WTC11 (cell line): ENCODE results near the gene PRB3. TPM values are rescaled to one million over a fixed set of nuclear protein-coding genes. Genes with fewer than 3 reads are reported as not detected.

Experiments used
- ATAC-seq: fragments of 200-7000 bp; cut with Tn5 transposase; 2 replicates; pipeline ENCODE4 v1.10.0; 2021; ENCODE audit warnings: mild to moderate bottlenecking, moderate library complexity
- CTCF ChIA-PET: fragments of 300-600 bp; sonication (Branson Sonifier 250); formaldehyde crosslinking; loops from one replicate; lab custom pipeline; 2021; ENCODE audit warnings: antibody characterized with exemption; lab: Charles Lee
- POLR2A ChIA-PET: fragments of 350-600 bp; sonication (Branson Sonifier 250); formaldehyde crosslinking; loops from one replicate; lab custom pipeline; 2021; ENCODE audit warnings: antibody characterized with exemption; lab: Charles Lee
- DNase-seq: peaks from one replicate; pipeline ENCODE4 v3.0.0; 2021; ENCODE audit warnings: low spot score
- H3K27ac Mint-ChIP-seq: 2 replicates; pipeline ENCODE4 v1.8.0; 2021; ENCODE audit warnings: mixed read lengths
- H3K27me3 Mint-ChIP-seq: 2 replicates; pipeline ENCODE4 v1.8.0; 2021; ENCODE audit warnings: low read depth, mild to moderate bottlenecking, moderate library complexity, mixed read lengths
- H3K36me3 Mint-ChIP-seq: 2 replicates; pipeline ENCODE4 v1.8.0; 2021; ENCODE audit warnings: mixed read lengths
- H3K4me1 Mint-ChIP-seq: 2 replicates; pipeline ENCODE4 v1.8.0; 2022; ENCODE audit warnings: mixed read lengths
- H3K4me3 Mint-ChIP-seq: 2 replicates; pipeline ENCODE4 v1.8.0; 2021; ENCODE audit warnings: mild to moderate bottlenecking, moderate library complexity, mixed read lengths
- H3K9me3 Mint-ChIP-seq: 2 replicates; pipeline ENCODE4 v1.8.0; 2021; ENCODE audit warnings: mixed read lengths
- AR ChIP-seq: fragments of 250-450 bp; sonication (Bioruptor Pico); IDR thresholded peaks from 2 replicates; pipeline ENCODE4 v1.9.0; 2021; ENCODE audit warnings: mild to moderate bottlenecking
- ARID4B ChIP-seq: sonication (generic); formaldehyde crosslinking; IDR thresholded peaks from 2 replicates; pipeline ENCODE4 v1.8.0; 2023; ENCODE audit warnings: missing genetic modification reagents, mild to moderate bottlenecking, borderline replicate concordance
- CDX4 ChIP-seq: fragments of 250-450 bp; sonication (Bioruptor Pico); IDR thresholded peaks from 2 replicates; pipeline ENCODE4 v1.9.0; 2021; ENCODE audit warnings: moderate library complexity, mild to moderate bottlenecking, inconsistent platforms, borderline replicate concordance
- E2F1 ChIP-seq: sonication (generic); formaldehyde crosslinking; IDR thresholded peaks from 2 replicates; pipeline ENCODE4 v1.8.0; 2022; ENCODE audit warnings: mild to moderate bottlenecking, missing genetic modification reagents
- ERG ChIP-seq: fragments of 250-450 bp; sonication (Bioruptor Pico); IDR thresholded peaks from 2 replicates; pipeline ENCODE4 v1.8.0; 2021; ENCODE audit warnings: mild to moderate bottlenecking
- ETV6 ChIP-seq: sonication (generic); formaldehyde crosslinking; IDR thresholded peaks from 2 replicates; pipeline ENCODE4 v1.8.1; 2022; ENCODE audit warnings: mild to moderate bottlenecking, missing genetic modification reagents
- FOXP1 ChIP-seq: sonication (generic); formaldehyde crosslinking; IDR thresholded peaks from 2 replicates; pipeline ENCODE4 v1.8.0; 2022; ENCODE audit warnings: missing genetic modification reagents, mild to moderate bottlenecking, moderate library complexity, borderline replicate concordance
- FOXP4 ChIP-seq: sonication (generic); formaldehyde crosslinking; IDR thresholded peaks from 2 replicates; pipeline ENCODE4 v1.8.0; 2022; ENCODE audit warnings: mild to moderate bottlenecking, missing genetic modification reagents
- GABPB1 ChIP-seq: sonication (generic); formaldehyde crosslinking; IDR thresholded peaks from 2 replicates; pipeline ENCODE4 v1.8.1; 2023; ENCODE audit warnings: mild to moderate bottlenecking, missing genetic modification reagents
- IRF2 ChIP-seq: sonication (generic); formaldehyde crosslinking; IDR thresholded peaks from 2 replicates; pipeline ENCODE4 v1.8.0; 2022; ENCODE audit warnings: low read depth, missing genetic modification reagents, borderline replicate concordance
- MLX ChIP-seq: sonication (generic); formaldehyde crosslinking; IDR thresholded peaks from 2 replicates; pipeline ENCODE4 v1.8.1; 2023; ENCODE audit warnings: mild to moderate bottlenecking, missing genetic modification reagents, moderate library complexity
- NR1H2 ChIP-seq: sonication (generic); formaldehyde crosslinking; IDR thresholded peaks from 2 replicates; pipeline ENCODE4 v1.9.0; 2021; ENCODE audit warnings: mild to moderate bottlenecking, moderate library complexity, missing genetic modification reagents
- NR3C1 ChIP-seq: sonication (generic); formaldehyde crosslinking; conservative IDR thresholded peaks from 2 replicates; pipeline ENCODE4 v1.8.1; 2023; ENCODE audit warnings: low read depth, mild to moderate bottlenecking, missing genetic modification reagents
- RELA ChIP-seq: sonication (generic); formaldehyde crosslinking; IDR thresholded peaks from 2 replicates; pipeline ENCODE4 v1.8.1; 2022; ENCODE audit warnings: missing genetic modification reagents, mild to moderate bottlenecking, borderline replicate concordance
- SMAD3 ChIP-seq: sonication (generic); formaldehyde crosslinking; IDR thresholded peaks from 2 replicates; pipeline ENCODE4 v1.8.0; 2022; ENCODE audit warnings: missing genetic modification reagents, mild to moderate bottlenecking, borderline replicate concordance
- SP1 ChIP-seq: sonication (generic); formaldehyde crosslinking; conservative IDR thresholded peaks from 2 replicates; pipeline ENCODE4 v1.8.1; 2022; ENCODE audit warnings: missing genetic modification reagents
- ZBTB43 ChIP-seq: sonication (generic); formaldehyde crosslinking; IDR thresholded peaks from 2 replicates; pipeline ENCODE4 v1.8.1; 2023; ENCODE audit warnings: mild to moderate bottlenecking, missing genetic modification reagents
- ZNF263 ChIP-seq: sonication (generic); formaldehyde crosslinking; IDR thresholded peaks from 2 replicates; pipeline ENCODE4 v1.8.1; 2022; ENCODE audit warnings: low read depth, mild to moderate bottlenecking, moderate library complexity, missing genetic modification reagents
- ZNF317 ChIP-seq: sonication (generic); formaldehyde crosslinking; IDR thresholded peaks from 2 replicates; pipeline ENCODE4 v1.8.1; 2023; ENCODE audit warnings: low read depth, mild to moderate bottlenecking, moderate library complexity, missing genetic modification reagents, borderline replicate concordance
- ZNF423 ChIP-seq: fragments of 250-450 bp; sonication (Bioruptor Pico); IDR thresholded peaks from 2 replicates; pipeline ENCODE4 v2.1.2; 2022; ENCODE audit warnings: mild to moderate bottlenecking, moderate library complexity
- total RNA-seq: library from RNA; stranded (reverse); gene quantifications from 3 replicates; pipeline ENCODE4 v1.2.3, GENCODE V29; 2021

Gene PRB3
- total RNA-seq, 1 experiment from 2014 or later, result 0.77 TPM

GRCh38 chr12:11273449-11273848 is 3.9 kb upstream of the PRB3 start (continued):
- TF ChIP-seq ZBTB43 (CRISPR knock-in tag) (no peak), RELA (CRISPR knock-in tag) (no peak), NR3C1 (no peak), CDX4 (no peak)

- Mint-ChIP-seq H3K4me3 (no peak overlapping the region), H3K4me1 (no peaks in the 10 kb centered on the region), H3K27me3 (no peaks in the 10 kb centered on the region), H3K9me3 (peaks cover 13% of the 10 kb centered on the region), H3K36me3 (no peaks in the 10 kb centered on the region), H3K27ac (no peak overlapping the region)
- POLR2A ChIA-PET, result no interaction called here
- ATAC-seq (no peak), DNase-seq (no peak)
- CTCF ChIA-PET, result no interaction called here
- TF ChIP-seq FOXP4 (CRISPR knock-in tag), result no peak
- no peak for TF ChIP-seq MLX
- no peak for TF ChIP-seq ERG (CRISPR knock-in tag)
- no peak for TF ChIP-seq E2F1 (CRISPR knock-in tag)
- no peak for TF ChIP-seq FOXP1
- TF ChIP-seq AR (CRISPR knock-in tag), result no peak
- TF ChIP-seq ZNF423 (CRISPR knock-in tag), result no peak
- no peak for TF ChIP-seq ETV6 (CRISPR knock-in tag)
- no peak for TF ChIP-seq RELA (CRISPR knock-in tag)
- TF ChIP-seq ZNF317, result no peak
- TF ChIP-seq IRF2 (CRISPR knock-in tag), result no peak
- no peak for TF ChIP-seq ZBTB43 (CRISPR knock-in tag)
- TF ChIP-seq NR1H2 (CRISPR knock-in tag), result no peak
- TF ChIP-seq ARID4B (CRISPR knock-in tag), result no peak
- no peak for TF ChIP-seq SMAD3 (CRISPR knock-in tag)
- no peak for TF ChIP-seq SP1 (CRISPR knock-in tag)
- TF ChIP-seq GABPB1, result no peak
- no peak for TF ChIP-seq ZNF263
Measured at GRCh38 chr12:11264501-11264900, 5.0 kb downstream of the PRB3 start.
